GM10847 (cell line): ENCODE data around the gene TSGA10IP.

ENCODE experiments used
- POLR2A ChIP-seq: IDR thresholded peaks from 2 replicates; pipeline ENCODE4 v1.6.1; 2011; ENCODE audit not compliant: insufficient read length; ENCODE audit errors: extremely low read depth

Gene TSGA10IP

DNA sequence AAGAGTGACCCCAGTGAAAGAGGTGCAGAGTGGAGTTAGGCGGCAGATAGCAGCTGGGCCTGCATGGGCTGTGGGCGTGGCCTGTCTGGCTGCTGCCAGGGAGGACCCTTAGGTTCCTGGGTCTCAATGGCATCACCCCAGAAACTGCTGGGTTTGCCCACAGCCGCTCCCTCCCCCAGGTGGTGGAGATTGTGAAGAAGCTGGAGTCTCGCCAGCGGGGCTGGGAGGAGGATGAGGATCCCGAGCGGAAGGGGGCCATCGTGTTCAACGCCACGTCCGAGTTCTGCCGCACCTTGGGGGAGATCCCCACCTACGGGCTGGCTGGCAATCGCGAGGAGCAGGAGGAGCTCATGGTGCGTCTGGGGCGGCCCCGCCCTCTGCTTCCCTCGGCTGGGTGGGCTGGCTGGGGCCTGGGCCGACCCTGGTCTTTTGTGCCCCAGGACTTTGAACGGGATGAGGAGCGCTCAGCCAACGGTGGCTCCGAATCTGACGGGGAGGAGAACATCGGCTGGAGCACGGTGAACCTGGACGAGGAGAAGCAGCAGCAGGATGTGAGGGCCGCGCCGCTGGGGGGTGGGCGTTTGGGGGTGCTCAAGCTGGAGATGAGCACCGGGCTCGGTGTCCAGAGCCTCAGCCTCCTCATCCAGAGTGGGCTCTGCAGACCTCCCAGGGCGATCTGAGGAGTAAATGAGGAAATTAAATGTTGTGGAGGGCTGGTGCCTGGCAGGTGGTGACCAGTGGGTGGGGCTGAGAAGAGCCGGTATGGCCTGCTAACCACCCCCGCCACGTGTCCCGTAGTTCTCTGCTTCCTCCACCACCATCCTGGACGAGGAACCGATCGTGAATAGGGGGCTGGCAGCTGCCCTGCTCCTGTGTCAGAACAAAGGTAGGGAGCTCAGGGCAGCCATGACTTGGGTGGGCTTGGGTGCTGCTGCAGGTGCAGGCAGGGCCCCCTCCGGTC lies 31.2 kb downstream of the TSGA10IP start:
- no peak for TF ChIP-seq POLR2A

DNA sequence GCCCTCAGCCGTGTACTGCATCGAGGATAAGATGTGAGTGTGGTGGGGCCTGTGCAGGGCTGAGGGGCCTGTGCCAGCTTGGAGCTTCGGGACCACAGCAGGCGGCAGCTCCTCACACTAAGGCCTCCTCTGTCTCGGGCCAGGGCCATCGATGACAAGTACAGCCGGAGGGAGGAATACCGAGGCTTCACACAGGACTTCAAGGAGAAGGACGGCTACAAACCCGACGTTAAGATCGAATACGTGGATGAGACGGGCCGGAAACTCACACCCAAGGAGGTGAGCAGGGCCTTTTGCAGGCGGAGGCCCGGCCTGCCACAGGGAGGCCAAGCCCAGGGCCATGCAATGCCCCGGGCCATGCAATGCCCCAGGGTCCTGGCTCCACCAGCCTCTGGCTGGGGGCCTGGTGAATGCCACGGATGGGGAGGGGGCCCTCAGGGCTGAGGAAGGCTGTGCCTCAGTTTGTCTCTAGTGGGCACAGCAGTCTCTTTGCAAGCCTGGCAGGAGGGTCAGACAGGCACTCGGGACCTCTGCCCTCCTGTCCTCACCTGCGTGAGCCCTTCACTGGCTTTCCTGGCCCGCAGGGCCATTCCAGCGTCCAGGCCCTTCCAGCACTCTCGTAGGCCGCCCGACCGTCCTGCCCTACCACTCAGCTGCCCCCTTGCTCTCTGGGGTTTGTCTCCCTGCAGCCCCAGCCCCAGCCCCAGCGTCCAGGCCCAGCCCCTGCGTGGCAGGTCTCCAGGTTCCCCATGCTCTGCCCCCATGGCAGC lies 32.5 kb downstream of the TSGA10IP start:
- no peak for TF ChIP-seq POLR2A

DNA sequence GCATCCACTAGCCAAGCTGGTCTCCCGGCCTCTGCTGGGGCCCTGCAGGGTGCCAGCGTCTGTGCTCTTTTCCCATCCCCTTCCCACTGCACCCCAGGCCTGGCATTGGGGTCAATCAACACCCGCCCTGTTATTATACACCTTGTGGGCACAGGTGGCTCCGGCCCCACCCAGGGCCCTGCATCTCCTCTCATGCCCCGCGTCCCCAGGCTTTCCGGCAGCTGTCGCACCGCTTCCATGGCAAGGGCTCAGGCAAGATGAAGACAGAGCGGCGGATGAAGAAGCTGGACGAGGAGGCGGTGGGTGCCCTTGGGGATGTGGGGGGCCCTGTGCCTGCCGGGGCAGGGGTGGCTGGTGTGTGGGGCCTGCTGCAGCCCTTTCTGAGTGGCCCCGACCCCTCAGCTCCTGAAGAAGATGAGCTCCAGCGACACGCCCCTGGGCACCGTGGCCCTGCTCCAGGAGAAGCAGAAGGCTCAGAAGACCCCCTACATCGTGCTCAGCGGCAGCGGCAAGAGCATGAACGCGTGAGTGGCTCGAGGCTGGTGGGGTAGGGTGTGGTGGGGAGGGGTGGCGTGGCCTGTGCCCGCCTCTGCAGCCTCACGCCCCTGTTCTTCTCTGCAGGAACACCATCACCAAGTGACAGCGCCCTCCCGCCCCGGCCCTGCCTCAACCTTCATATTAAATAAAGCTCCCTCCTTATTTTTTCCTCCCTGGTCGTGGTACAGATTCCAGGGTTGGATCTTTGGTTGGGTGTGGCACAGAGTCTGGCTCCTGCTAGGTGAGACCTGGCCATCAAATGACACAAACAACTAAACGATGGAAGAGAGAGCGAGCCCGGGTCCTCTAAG lies 33.3 kb downstream of the TSGA10IP start:
- TF ChIP-seq POLR2A, result no peak

DNA sequence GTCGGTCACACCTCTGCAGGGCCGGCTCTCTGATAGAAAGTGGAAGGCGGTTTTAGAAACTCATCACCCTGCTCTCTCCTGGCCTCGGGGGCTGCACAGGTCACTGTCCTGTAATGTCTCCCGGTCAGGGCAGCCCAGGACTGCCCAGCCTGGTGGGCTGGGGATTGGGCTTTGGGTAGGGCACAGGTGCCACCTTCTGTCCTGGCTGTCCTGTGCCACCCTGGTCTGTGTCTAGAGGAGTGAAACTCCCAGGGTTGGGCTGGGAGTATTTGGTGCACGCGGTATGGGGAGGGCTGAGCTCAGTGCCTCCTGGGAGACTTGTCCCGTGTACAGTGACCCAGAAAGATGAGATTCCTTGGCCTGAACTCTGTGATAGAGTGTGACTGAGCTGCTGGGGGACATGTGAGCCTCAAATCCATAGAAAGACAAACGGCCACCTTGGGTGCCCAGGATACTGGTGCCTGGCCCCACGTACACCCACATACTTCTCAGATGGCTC lies 34.0 kb downstream of the TSGA10IP start:
- no peak for TF ChIP-seq POLR2A

DNA sequence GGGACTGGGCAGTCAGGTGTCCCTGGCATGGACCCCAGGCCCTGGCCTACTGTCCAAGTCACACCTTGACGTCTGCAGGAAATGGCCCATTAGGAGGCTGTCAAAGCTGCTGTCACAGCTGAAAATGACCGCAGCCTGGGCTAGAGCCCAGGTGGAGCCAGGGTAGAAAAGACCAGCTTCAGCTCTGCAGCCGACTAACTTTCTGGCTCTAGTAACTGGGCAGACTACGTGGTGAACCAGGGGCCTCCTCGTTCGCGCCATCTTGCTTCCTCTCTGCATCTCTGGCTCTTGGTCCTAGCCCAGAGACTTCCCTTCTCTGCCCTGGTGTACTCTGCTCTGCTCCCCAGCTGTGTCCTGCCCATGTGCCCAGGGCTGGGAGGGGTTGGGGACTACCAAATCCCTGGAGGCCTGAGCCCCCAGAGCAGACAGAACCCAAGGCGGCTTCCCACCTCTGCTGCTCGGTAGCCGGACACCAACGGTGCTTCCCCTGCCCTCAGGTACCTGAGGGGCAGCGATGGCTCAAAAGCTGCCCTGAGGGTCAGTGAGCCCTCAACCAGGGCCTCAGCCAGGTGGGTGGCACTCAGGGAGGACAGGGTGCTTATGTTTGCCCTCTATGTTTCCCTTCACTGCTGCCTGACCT lies 35.9 kb downstream of the TSGA10IP start:
- TF ChIP-seq POLR2A, result no peak

DNA sequence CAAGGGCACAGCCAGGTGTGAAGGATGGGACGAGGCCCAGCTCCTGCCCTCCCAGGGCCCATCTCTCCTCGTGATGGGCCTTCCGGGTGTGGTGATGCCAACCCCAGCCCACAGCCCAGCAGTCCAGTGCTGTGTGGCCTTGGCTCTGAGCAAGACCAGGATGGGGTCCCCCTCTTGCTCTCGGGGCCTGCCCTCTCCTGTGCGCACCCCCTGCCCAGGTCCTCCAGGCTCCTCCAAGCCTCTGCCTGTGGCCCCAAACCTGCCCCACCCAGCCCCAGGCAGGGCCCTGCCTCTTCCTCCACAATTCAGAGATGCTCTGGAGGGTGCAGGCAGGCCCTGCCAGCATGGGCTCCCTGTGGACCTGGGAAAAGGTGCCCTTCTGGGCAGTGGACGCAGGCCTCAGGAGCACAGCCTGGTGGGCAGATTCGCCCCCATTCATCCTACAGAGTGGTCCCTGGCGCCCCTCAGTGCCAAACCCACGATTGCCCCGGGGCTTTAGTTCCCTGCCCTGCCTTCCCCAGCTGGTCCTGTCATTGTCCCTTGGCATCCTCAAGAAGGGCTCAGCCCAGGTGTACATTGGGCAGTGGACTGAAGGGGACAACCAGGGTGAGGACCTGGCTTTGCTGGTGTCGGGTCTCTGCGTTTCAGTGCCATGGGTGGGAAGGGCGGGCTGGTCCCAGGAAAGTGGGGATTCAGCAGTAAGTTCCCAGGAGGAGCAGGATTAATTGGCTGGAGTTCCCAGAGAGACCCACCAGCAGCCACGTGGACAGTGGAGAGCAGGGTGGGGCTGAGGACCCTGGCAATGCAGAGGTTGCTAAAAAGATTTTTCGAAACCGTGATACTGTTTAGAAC lies 36.9 kb downstream of the TSGA10IP start:
- TF ChIP-seq POLR2A, result no peak

DNA sequence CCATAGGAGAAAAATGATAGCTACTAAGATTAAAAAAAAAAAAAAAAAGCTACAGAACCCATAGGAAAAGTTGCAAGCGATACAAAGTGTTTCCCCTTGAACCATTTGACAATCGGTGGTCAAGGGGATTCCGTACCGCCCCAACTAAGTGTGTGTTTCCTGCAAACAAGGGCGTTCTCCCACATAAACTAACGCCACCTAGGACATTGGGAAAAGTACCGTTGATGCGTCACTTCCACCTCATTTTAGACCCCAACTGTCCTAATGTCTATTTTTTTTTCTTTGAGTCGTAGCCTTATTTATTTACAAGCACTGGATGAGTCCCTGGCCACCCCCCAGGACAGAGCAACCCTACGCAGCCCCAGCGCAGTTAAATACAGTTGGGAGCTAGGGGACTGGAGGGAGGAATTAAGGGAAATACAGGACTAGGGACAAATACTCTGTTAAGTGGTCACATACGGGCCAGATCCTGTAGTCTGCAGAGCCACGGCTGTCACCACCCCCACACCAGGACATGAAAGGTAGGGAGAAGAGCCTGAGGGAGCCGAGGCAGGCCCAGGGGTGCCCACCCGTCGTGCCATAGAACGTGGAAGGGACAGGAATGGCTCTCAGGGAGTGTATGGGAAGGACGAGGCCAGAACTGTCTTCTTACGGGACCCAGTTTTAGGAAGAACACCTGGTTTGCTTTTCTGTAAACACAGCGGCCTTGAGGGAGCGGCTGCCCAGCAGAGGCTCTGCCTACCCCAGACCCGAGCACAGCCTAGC lies 37.7 kb downstream of the TSGA10IP start:
- TF ChIP-seq POLR2A, result no peak

DNA sequence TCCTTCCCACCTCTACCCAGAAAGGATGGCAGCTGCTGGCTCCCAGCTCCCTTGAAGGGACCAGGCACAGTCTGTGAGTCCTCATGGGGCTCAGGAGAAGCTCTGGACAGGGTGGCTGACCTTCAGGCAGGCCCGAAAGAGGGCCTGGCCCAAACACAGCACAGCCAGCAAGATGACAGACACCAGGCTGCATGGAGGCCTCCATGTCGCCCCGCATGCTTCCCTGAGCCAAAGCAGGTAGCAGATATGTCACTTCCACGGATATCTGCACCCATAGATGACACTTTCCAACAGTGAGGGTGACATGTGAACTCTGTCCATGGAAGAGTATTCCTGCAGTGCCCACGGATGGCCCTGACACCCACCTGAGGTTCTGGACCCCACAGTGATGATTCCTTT lies 38.3 kb downstream of the TSGA10IP start:
- TF ChIP-seq POLR2A, result no peak

DNA sequence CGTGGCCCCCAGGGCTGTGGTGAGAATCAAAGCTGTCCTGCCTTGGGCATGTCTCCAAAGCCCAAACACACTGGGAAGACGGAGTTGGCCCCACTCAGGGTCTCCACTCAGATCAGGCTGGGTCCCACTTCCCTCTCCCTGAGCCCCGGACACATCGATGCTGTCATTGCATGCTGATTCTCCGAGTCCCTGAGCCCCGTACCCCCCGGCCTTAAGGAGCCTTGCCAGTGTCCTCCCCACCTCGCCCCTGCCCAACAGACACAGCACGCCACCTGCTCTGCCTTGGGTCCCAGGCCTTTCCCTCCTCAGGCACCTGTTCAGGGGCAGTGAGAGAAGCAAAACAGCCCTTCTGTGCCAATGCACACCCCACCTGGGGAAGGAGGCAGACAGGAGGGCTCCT lies 42.1 kb downstream of the TSGA10IP start:
- no peak for TF ChIP-seq POLR2A

DNA sequence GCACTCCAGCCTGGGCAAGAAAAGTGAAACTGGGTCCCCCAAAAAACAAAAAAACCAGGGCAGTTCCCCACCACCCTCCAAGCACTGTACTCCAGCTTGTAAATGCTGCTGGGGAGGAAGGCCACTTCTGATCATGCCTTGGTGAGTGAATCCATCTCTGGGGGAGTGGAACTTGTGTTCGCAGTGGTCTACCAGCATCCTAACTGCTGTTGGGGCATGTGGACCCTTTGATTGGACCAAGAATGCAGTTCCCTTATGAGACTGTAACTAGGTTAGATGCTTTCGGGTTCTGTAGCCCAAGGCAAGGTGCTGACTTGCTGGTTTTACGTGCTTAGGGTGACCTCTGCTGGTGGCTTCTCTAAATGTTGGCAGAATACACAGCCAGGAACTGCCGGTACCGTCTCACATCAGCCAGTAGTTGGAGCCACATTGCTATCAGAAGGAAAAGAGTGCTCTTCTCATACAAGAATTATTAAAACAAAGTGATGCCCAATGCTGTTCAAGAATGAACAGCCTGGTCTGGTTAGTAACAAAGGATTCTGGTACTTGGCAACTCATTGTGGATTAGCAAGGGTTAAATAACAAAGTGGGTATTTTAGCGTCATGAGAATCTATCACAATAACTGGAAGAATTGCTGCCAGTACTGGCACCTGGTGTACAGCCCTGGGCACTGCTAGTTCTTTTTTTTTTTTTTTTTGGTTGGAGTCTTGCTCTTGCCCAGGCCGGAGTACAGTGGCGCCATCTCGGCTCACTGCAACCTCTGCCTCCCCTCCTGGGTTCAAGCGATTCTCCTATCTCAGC lies 43.7 kb downstream of the TSGA10IP start:
- TF ChIP-seq POLR2A, result no peak

DNA sequence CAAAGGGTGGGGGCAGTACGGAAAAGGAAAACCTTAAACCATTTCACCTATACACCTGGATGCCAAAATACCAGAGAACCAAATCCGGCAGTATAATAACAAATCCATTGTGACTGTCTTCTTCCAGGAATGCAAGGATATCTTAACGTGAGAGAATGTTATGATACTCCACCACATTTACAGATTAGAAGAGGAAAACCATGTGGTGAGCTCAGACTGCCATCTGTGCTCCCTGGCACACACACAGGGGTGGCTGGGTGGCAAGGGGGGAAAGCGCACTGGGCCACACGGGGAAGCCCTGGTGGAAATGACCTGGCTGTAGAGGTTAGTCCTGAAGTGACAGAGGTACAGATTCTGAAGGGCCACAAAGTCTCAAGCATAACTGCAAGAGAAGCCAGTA lies 46.8 kb downstream of the TSGA10IP start:
- TF ChIP-seq POLR2A, result no peak

DNA sequence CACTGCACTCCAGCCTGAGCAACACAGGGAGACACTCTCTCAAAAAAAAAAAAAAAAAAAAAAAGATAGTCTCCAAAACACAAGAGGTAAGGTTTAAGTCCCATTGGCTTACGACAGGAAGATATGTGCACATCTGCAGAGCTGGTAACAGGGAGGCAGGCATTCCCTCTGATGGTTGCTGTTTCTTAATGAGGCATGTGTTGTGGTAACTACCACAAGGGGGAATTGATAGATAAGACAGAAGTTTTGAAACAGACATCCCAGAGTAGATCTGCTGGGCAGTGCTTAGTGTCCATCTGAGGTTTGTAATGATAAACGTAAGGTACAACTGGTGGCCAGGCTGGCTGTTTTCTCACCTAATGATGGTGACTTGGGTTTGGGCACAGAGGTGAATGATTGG lies 52.0 kb downstream of the TSGA10IP start:
- TF ChIP-seq POLR2A, result no peak
